Smooth muscle cell of the coronary artery (primary cell): ENCODE measurements around the gene PIWIL1. TPM values are rescaled to one million over a fixed set of nuclear protein-coding genes. Genes with fewer than 3 reads are reported as not detected.

Experiments used
- total RNA-seq: library from RNA; depleted of rRNA; stranded (reverse); fragments of >200 nt; gene quantifications from 2 replicates; pipeline ENCODE4 v1.2.3, GENCODE V29; 2014; ENCODE audit warnings: low replicate concordance

The PIWIL1 gene
- total RNA-seq, result not detected in 2 replicates

GRCh38 chr12:130337488-130338303 is at the start of gene PIWIL1:
Gene PIWIL1, plus strand, starts transcription at chr12:130337887. Its CDS starts 4,705 bp downstream, at chr12:130342592.

Other genes starting within 250 kb of the PIWIL1 start
- 0.47 TPM in 1 of 2 replicates, not detected in the other for gene FZD10, start 175.4 kb upstream of the PIWIL1 start, total RNA-seq